ENCODE results near the gene HORMAD2.

GRCh38 chr22:30212996-30213441 is 132.8 kb downstream of the HORMAD2 start:
- no peak for TF ChIP-seq POLR2A (IDR thresholded peaks at IDR 0.05)
- TF ChIP-seq CTCF (IDR thresholded peaks at IDR 0.05), result no peak
- no peak for TF ChIP-seq EP300 (IDR thresholded peaks at IDR 0.05)
- TF ChIP-seq POLR2AphosphoS5 (IDR thresholded peaks at IDR 0.05), result no peak
